Stimulated activated CD4-positive, alpha-beta T cell treated with anti-CD3 and anti-CD28 coated beads, Interleukin-12 subunit alpha, Interleukin-12 subunit beta, amount 100 ng/mL, for 48 hours (primary cell): Measurements from ENCODE around the gene NGEF.

ENCODE experiments used
- DNase-seq, 3 donors: peaks; one replicate each; pipeline ENCODE4 v3.0.0-alpha.2; 2020; ENCODE audit warnings: low read depth in 2 of 3, low spot score in 1 of 3

NGEF gene

DNA sequence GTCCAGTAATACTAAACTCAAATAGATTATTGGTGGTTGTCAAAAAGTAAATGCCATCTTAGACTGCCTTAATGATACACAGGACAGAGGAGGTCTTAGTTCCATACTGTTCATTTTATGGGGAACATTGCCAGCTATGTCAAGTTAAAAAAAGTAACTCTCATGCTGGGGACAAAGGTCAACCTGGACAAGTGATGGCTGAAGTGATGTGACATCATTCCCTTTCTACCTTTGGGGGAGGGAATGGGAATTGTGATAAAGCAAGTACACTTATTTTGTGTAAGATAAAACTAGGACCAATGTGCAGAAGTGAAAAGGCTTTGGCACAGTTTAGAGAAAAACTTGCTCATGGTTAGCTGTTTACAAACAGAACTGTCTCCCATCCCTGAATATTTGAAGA lies 167.0 kb downstream of the NGEF start:
- DNase-seq, result no peak

- DNase-seq, result no peak
Observed at GRCh38 chr2:232843834-232844233, 169.2 kb downstream of the NGEF start.

DNA sequence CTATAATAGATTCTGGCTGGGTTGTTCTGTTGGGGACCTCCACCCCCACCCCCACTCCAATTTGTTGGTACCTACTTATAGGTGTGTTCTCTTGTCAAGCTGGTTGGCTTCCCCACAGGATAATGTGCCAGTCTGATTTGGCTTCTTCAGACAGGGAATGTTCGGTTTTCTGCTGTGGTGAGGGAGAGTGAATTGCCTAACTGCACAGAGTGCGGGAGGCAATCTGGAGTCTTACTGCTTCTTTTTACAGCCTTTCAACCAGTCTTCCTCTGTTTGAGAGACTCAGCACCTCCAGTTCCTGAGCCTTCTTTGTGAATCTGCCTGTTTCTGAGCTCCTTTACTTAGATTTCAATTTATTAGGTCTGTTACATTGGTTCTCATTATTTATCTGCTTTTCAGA lies 170.4 kb downstream of the NGEF start:
- DNase-seq, result no peak

DNA sequence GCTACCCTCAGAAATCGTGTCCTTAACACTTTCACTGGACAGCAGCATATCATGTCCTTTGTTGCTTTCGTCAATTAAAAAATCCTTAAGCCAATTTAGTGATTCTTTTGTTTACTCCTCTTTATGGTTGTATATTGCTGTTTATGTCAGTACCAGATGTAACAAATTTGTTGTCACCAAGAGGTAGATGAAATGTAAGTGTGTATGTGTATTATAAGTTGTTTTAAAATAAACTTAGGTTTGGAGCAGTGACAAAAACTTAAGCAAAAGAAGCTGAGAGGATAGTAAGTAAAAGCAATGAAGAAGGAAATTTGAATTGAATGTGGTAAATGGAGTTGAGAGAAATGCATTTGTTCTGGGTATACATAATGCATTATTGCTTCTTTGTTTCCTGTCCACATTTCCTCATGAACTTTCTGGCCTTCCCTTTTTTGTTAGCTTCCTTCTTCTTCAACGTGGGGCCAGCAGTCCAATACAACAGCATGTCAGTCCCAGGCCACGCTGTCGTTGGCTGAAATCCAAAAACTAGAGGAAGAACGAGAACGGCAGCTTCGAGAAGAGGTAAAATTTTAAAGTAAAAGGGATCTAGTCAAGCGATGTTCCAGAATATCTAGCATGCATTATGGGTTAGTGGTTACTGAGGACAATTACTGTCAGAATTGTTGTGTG lies 173.5 kb downstream of the NGEF start:
- DNase-seq, result no peak

GRCh38 chr2:232838406-232838874 lies 174.6 kb downstream of the NGEF start:
- DNase-seq, result peak; percentile 6 to 48 (median 26)

- DNase-seq, result no peak
Observed at GRCh38 chr2:232836934-232837333, 176.1 kb downstream of the NGEF start.

GRCh38 chr2:232835687-232836208 lies 177.3 kb downstream of the NGEF start:
- no peak for DNase-seq

- no peak for DNase-seq
Observed at GRCh38 chr2:232833830-232834229, 179.2 kb downstream of the NGEF start.

DNA sequence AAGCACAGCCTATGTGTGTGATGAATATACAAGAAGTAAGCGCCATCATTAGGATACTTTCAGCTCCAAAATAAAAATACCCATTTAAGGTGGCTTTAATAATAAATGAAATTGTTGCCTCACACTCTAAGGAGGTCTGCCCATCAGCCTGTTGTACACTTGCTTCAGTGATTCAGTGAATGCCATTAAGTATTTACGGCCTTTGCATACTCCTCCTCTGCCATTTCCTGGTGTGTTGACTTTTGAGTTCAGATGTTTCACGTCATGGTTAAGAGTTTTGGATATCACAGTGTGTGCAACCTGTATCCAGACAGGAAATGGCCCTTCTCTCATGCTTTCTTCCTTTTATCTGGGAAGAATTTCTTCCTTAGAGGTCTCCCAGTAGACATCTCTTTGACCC lies 181.6 kb downstream of the NGEF start:
- DNase-seq, result no peak

DNA sequence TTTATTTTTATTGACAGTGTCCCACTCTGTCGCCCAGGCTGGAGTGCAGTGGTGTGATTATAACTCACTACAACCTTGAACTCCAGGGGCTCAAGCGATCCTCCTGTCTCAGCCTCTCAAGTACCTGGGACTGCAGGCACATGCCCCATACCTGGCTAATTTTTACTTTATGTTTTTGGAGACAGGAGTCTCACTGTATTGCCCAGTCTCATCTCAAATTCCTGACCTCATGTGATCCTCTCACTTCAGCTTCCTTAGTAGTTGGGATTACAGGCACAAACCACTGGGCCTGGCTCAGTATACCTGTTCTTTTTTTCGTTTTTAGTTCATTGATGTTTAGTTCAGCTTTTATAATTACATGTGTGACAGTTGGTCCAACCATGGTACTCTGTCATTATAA lies 183.1 kb downstream of the NGEF start:
- no peak for DNase-seq
